G401 (cell line): ENCODE results near the gene CUL2. TPM values are rescaled to one million over a fixed set of nuclear protein-coding genes. Genes with fewer than 3 reads are reported as not detected.

ENCODE experiments used
- DNase-seq: peaks from one replicate; pipeline ENCODE4 v3.0.0-alpha.2; 2015; ENCODE audit warnings: low spot score
- in situ Hi-C: cut with HindIII; loops from 2 replicates; pipeline ENCODE4 v1.10.0; 2016; ENCODE audit warnings: low sequenced_read_pairs, mixed read lengths
- total RNA-seq: library from RNA; depleted of rRNA; stranded (reverse); fragments of >200 nt; shearing (Covaris generic); gene quantifications from 2 replicates; pipeline ENCODE4 v1.2.3, GENCODE V29; 2014; rRNA removed

CUL2 gene
- total RNA-seq, 1 experiment from 2014 or later = 29.2 TPM

GRCh38 chr10:34964166-34964800, 125.9 kb downstream of the CUL2 start:
- DNase-seq = no peak
- in situ Hi-C loops = no loop called here

- in situ Hi-C loops = no loop called here
- DNase-seq = no peak
These were observed 127.3 kb downstream of the CUL2 start for GRCh38 chr10:34962866-34963265.

GRCh38 chr10:34960983-34961382, 129.2 kb downstream of the CUL2 start:
- in situ Hi-C loops = no loop called here
- DNase-seq = peak; percentile 6

GRCh38 chr10:34959786-34960185, 130.4 kb downstream of the CUL2 start:
- in situ Hi-C loops = no loop called here

GRCh38 chr10:34959321-34959720, 130.8 kb downstream of the CUL2 start:
- in situ Hi-C loops = no loop called here
- DNase-seq = no peak

More at GRCh38 chr10:34959786-34960185, 130.4 kb downstream of the CUL2 start:
- DNase-seq = no peak

Other genes starting within 250 kb of the CUL2 start
- gene CREM, start 36.5 kb upstream of the CUL2 start, total RNA-seq = 58.3 and 108 TPM in 2 replicates
- gene CCNY, start 246.2 kb upstream of the CUL2 start, total RNA-seq = 62.9 and 77.4 TPM in 2 replicates